Liver (tissue), 9 donors: ENCODE measurements around the gene PLA2G4E. TPM values are rescaled to one million over a fixed set of nuclear protein-coding genes. Genes with fewer than 3 reads are reported as not detected.

ENCODE experiments used
- DNase-seq: peaks from one replicate; pipeline ENCODE4 v3.0.0-alpha.2; 2017; ENCODE audit warnings: low spot score
- H3K27ac ChIP-seq, 2 donors: one replicate each; pipeline ENCODE4 v1.7.0; 2013; ENCODE audit warnings: inconsistent platforms in 2 of 2, low read length in 2 of 2, control low read depth in 1 of 2, low read depth in 1 of 2, mild to moderate bottlenecking in 1 of 2
- H3K27me3 ChIP-seq, 4 donors: one replicate each; pipeline versions ENCODE4 v1.6.1 to v1.7.0; 2013; ENCODE audit warnings: low read length in 3 of 4, inconsistent platforms in 1 of 4, mild to moderate bottlenecking in 1 of 4, moderate library complexity in 1 of 4; ENCODE audit not compliant: control insufficient read depth in 4 of 4, insufficient read depth in 4 of 4
- H3K36me3 ChIP-seq, 4 donors: one replicate each; pipeline versions ENCODE4 v1.6.1 to v1.7.0; 2013; ENCODE audit warnings: low read length in 3 of 4, mild to moderate bottlenecking in 3 of 4, low read depth in 1 of 4, moderate library complexity in 1 of 4; ENCODE audit not compliant: control insufficient read depth in 4 of 4, insufficient read depth in 3 of 4
- H3K4me1 ChIP-seq, 4 donors: one replicate each; pipeline versions ENCODE4 v1.6.1 to v1.7.0; 2013; ENCODE audit warnings: low read length in 3 of 4, mild to moderate bottlenecking in 3 of 4, moderate library complexity in 1 of 4; ENCODE audit not compliant: control insufficient read depth in 4 of 4, insufficient read depth in 4 of 4
- H3K4me3 ChIP-seq, 3 donors: one replicate each; pipeline versions ENCODE4 v1.6.1 to v1.7.0; 2013; ENCODE audit warnings: low read length in 3 of 3, control low read depth in 1 of 3, low read depth in 1 of 3, mild to moderate bottlenecking in 1 of 3
- H3K9ac ChIP-seq, 2 donors: one replicate each; pipeline ENCODE4 v1.7.0; 2013; ENCODE audit warnings: low read length in 2 of 2, mild to moderate bottlenecking in 2 of 2, moderate library complexity in 2 of 2, control low read depth in 1 of 2, low read depth in 1 of 2
- H3K9me3 ChIP-seq, 4 donors: one replicate each; pipeline versions ENCODE4 v1.6.1 to v1.7.0; 2013; ENCODE audit warnings: low read length in 3 of 4; ENCODE audit not compliant: control insufficient read depth in 4 of 4
- FOXA1 ChIP-seq: IDR thresholded peaks from 2 replicates; pipeline ENCODE4 v1.6.1; 2016; ENCODE audit warnings: antibody characterized with exemption
- FOXA2 ChIP-seq: IDR thresholded peaks from 2 replicates; pipeline ENCODE4 v1.6.1; 2016; ENCODE audit warnings: antibody characterized with exemption
- GABPA ChIP-seq, 2 donors: IDR thresholded peaks in 1 of 2; conservative IDR thresholded peaks in 1 of 2; 2 replicates each; pipeline ENCODE4 v1.6.1; 2016; ENCODE audit warnings: antibody characterized with exemption in 2 of 2, mild to moderate bottlenecking in 1 of 2, moderate library complexity in 1 of 2
- HNF4G ChIP-seq: IDR thresholded peaks from 2 replicates; pipeline ENCODE4 v1.6.1; 2016; ENCODE audit warnings: antibody characterized with exemption
- NR2F2 ChIP-seq: IDR thresholded peaks from 2 replicates; pipeline ENCODE4 v1.6.1; 2016; ENCODE audit warnings: antibody characterized with exemption
- RAD21 ChIP-seq, 2 donors: IDR thresholded peaks; 2 replicates each; pipeline ENCODE4 v1.6.1; 2016; ENCODE audit warnings: antibody characterized with exemption in 2 of 2, mild to moderate bottlenecking in 2 of 2
- RXRA ChIP-seq, 2 donors: IDR thresholded peaks; 2 replicates each; pipeline ENCODE4 v1.6.1; 2017 to 2018; ENCODE audit warnings: antibody characterized with exemption in 2 of 2, mild to moderate bottlenecking in 1 of 2
- SP1 ChIP-seq: IDR thresholded peaks from 2 replicates; pipeline ENCODE4 v1.6.1; 2018; ENCODE audit warnings: antibody characterized with exemption, mild to moderate bottlenecking
- TAF1 ChIP-seq: conservative IDR thresholded peaks from 2 replicates; pipeline ENCODE4 v1.6.1; 2016; ENCODE audit warnings: antibody characterized with exemption, mild to moderate bottlenecking
- YY1 ChIP-seq: IDR thresholded peaks from 2 replicates; pipeline ENCODE4 v1.6.1; 2016; ENCODE audit warnings: antibody characterized with exemption, mild to moderate bottlenecking
- WGBS: extraction: QIAGEN DNeasy Blood & Tissue Kit; methylation state at CpG from one replicate; pipeline ENCODE4 v1.1.7; 2013; 5-methylcytosine and 5-hydroxymethylcytosine counted together
- polyA plus RNA-seq, 2 donors: library from polyadenylated mRNA; stranded (reverse) in 1 of 2; unstranded in 1 of 2; fragments of 200-250 nt in 1 of 2; fragments of >200 nt in 1 of 2; fragmentation: Nextera tagmentation in 1 of 2; extraction: Ambion mirVana in 1 of 2; gene quantifications; one replicate each; pipeline versions ENCODE4 v1.2.1 to v1.2.3, GENCODE V29; 2013 to 2015
- total RNA-seq, 2 donors: library from RNA; depleted of rRNA; stranded (reverse); fragments of >200 nt; gene quantifications; one replicate each; pipeline ENCODE4 v1.2.3, GENCODE V29; 2014
- TF ChIP-seq, protein P1 (sequence below): IDR thresholded peaks from 2 replicates; pipeline ENCODE4 v1.6.1; 2016; ENCODE audit warnings: antibody characterized with exemption
- TF ChIP-seq, protein P2 (sequence below): IDR thresholded peaks from 2 replicates; pipeline ENCODE4 v1.6.1; 2016; ENCODE audit warnings: antibody characterized with exemption
- TF ChIP-seq, protein P3 (sequence below): IDR thresholded peaks from 2 replicates; pipeline ENCODE4 v1.6.1; 2016; ENCODE audit warnings: antibody characterized with exemption
- TF ChIP-seq, protein P4 (sequence below): IDR thresholded peaks from 2 replicates; pipeline ENCODE4 v1.6.1; 2016; ENCODE audit warnings: antibody characterized with exemption, mild to moderate bottlenecking
- TF ChIP-seq, protein P5 (sequence below): fragments of 150-350 bp; IDR thresholded peaks from 2 replicates; pipeline ENCODE4 v1.5.1; 2017; ENCODE audit warnings: improper control_type of control experiment, low read depth, low read length; ENCODE audit not compliant: missing input control
- donor health status: healthy.
- donor health status: healthy.
- donor health status: healthy.
- donor health status: healthy.
- donor health status: healthy.

Gene PLA2G4E
- total and polyA plus RNA-seq, 4 donors: not detected

DNA sequence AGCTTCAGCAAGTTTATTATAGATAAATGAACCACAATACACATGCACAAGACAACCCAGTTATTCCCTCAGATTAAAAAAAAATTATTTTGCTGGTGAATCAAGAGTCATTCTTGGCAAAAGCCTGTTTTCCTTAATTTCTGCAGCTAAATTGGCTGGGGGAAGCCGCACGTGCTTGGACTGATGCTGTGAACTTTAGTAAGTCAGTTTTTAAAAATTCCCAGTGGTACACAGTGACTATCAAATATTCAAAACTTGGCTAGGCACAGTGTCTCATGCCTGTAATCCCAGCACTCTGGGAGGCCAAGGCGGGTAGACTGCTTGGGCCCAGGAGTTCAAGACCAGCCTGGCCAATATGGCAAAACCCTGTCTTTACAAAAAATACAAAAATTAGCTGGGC lies 72.4 kb downstream of the PLA2G4E start (continued):
- no peak for TF ChIP-seq GABPA (IDR thresholded peaks at IDR 0.05 in 1 of 2, conservative IDR thresholded peaks at IDR 0.05 in 1 of 2)

DNA sequence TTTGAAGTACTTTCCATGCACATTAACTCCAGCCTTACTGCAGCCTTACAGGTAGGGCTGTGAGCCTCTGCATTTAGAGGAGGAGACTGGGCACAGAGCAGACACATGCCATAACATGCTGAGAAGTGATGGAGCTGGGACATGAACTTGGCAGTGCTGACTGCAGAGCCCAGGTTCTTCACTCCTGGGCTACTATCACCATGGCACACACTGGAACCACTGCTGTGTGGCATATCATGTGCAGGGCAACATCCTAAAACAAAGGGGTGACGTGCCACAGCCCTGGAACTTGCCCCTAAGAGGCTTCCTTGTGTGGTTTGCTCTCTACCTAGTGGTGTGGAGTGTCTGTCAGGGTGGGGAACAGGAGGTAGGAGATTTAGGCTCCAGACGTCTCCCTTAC lies 73.9 kb downstream of the PLA2G4E start:
- Histone ChIP-seq H3K9ac (no peak overlapping the region), H3K4me1 (peaks cover 0 to 8% (median 3%) of the 10 kb centered on the region in 4 donors), H3K4me3 (no peak overlapping the region), H3K36me3 (peaks cover 0 to 4% (median 2%) of the 10 kb centered on the region in 4 donors), H3K27ac (no peak overlapping the region), H3K27me3 (no peaks in the 10 kb centered on the region), H3K9me3 (no peaks in the 10 kb centered on the region)
- no peak for DNase-seq
- TF ChIP-seq HNF4G: no peak
- TF ChIP-seq TAF1: no peak
- no peak for TF ChIP-seq GABPA (IDR thresholded peaks at IDR 0.05 in 1 of 2, conservative IDR thresholded peaks at IDR 0.05 in 1 of 2)
- TF ChIP-seq, protein P1, sequence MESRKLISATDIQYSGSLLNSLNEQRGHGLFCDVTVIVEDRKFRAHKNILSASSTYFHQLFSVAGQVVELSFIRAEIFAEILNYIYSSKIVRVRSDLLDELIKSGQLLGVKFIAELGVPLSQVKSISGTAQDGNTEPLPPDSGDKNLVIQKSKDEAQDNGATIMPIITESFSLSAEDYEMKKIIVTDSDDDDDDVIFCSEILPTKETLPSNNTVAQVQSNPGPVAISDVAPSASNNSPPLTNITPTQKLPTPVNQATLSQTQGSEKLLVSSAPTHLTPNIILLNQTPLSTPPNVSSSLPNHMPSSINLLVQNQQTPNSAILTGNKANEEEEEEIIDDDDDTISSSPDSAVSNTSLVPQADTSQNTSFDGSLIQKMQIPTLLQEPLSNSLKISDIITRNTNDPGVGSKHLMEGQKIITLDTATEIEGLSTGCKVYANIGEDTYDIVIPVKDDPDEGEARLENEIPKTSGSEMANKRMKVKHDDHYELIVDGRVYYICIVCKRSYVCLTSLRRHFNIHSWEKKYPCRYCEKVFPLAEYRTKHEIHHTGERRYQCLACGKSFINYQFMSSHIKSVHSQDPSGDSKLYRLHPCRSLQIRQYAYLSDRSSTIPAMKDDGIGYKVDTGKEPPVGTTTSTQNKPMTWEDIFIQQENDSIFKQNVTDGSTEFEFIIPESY: no peak
- no peak for TF ChIP-seq YY1
- no peak for TF ChIP-seq RXRA (IDR thresholded peaks at IDR 0.05)
- no peak for TF ChIP-seq NR2F2
- TF ChIP-seq, protein P2, sequence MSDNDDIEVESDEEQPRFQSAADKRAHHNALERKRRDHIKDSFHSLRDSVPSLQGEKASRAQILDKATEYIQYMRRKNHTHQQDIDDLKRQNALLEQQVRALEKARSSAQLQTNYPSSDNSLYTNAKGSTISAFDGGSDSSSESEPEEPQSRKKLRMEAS: no peak
- no peak for TF ChIP-seq FOXA2
- WGBS: 92% methylated on average over 2 of the region's 2 CpGs

DNA sequence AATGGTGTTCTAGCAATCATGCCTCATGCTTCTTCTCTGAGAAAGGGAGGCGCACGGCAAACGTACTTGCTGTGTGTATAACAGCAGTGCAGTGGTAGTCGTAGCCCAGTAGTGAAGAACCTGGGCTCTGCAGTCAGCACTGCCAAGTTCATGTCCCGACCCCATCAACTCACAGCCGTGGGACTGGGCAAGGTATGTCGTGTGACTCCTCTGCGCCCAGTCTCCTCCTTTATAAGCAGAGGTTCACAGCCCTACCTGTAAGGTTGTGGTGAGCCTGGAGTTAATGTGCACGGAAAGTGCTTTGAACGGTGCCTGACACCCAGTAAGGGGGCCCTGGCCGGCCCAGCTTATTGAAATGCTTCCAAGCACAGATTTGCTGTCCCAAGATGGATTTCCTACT lies 75.1 kb downstream of the PLA2G4E start:
- Histone ChIP-seq H3K27me3 (no peaks in the 10 kb centered on the region), H3K9ac (no peak overlapping the region), H3K4me1 (no peaks in the 10 kb centered on the region), H3K9me3 (no peaks in the 10 kb centered on the region), H3K27ac (no peak overlapping the region), H3K36me3 (peaks cover 2 to 8% (median 4%) of the 10 kb centered on the region in 4 donors), H3K4me3 (no peak overlapping the region)
- no peak for DNase-seq
- 88% methylated on average over 11 of the region's 11 CpGs for WGBS
- TF ChIP-seq GABPA (IDR thresholded peaks at IDR 0.05 in 1 of 2, conservative IDR thresholded peaks at IDR 0.05 in 1 of 2) (no peak), RAD21 (IDR thresholded peaks at IDR 0.05) (no peak), YY1 (no peak), RXRA (IDR thresholded peaks at IDR 0.05) (no peak), SP1 (no peak), FOXA1 (no peak), HNF4G (no peak), TAF1 (no peak)
- TF ChIP-seq, protein P3, sequence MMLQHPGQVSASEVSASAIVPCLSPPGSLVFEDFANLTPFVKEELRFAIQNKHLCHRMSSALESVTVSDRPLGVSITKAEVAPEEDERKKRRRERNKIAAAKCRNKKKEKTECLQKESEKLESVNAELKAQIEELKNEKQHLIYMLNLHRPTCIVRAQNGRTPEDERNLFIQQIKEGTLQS: no peak
- TF ChIP-seq, protein P4, sequence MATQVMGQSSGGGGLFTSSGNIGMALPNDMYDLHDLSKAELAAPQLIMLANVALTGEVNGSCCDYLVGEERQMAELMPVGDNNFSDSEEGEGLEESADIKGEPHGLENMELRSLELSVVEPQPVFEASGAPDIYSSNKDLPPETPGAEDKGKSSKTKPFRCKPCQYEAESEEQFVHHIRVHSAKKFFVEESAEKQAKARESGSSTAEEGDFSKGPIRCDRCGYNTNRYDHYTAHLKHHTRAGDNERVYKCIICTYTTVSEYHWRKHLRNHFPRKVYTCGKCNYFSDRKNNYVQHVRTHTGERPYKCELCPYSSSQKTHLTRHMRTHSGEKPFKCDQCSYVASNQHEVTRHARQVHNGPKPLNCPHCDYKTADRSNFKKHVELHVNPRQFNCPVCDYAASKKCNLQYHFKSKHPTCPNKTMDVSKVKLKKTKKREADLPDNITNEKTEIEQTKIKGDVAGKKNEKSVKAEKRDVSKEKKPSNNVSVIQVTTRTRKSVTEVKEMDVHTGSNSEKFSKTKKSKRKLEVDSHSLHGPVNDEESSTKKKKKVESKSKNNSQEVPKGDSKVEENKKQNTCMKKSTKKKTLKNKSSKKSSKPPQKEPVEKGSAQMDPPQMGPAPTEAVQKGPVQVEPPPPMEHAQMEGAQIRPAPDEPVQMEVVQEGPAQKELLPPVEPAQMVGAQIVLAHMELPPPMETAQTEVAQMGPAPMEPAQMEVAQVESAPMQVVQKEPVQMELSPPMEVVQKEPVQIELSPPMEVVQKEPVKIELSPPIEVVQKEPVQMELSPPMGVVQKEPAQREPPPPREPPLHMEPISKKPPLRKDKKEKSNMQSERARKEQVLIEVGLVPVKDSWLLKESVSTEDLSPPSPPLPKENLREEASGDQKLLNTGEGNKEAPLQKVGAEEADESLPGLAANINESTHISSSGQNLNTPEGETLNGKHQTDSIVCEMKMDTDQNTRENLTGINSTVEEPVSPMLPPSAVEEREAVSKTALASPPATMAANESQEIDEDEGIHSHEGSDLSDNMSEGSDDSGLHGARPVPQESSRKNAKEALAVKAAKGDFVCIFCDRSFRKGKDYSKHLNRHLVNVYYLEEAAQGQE: no peak
- TF ChIP-seq, protein P5, sequence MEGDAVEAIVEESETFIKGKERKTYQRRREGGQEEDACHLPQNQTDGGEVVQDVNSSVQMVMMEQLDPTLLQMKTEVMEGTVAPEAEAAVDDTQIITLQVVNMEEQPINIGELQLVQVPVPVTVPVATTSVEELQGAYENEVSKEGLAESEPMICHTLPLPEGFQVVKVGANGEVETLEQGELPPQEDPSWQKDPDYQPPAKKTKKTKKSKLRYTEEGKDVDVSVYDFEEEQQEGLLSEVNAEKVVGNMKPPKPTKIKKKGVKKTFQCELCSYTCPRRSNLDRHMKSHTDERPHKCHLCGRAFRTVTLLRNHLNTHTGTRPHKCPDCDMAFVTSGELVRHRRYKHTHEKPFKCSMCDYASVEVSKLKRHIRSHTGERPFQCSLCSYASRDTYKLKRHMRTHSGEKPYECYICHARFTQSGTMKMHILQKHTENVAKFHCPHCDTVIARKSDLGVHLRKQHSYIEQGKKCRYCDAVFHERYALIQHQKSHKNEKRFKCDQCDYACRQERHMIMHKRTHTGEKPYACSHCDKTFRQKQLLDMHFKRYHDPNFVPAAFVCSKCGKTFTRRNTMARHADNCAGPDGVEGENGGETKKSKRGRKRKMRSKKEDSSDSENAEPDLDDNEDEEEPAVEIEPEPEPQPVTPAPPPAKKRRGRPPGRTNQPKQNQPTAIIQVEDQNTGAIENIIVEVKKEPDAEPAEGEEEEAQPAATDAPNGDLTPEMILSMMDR: no peak
